HepG2 (cell line): ENCODE measurements around the gene FAM53C. TPM values are rescaled to one million over a fixed set of nuclear protein-coding genes. Genes with fewer than 3 reads are reported as not detected.

Experiments
- CBX1 ChIP-seq: IDR thresholded peaks from one replicate; pipeline ENCODE4 v1.6.1; 2016; ENCODE audit warnings: antibody characterized with exemption, low read depth
- DNMT1 ChIP-seq: sonication (generic); formaldehyde crosslinking; IDR thresholded peaks from 2 replicates; pipeline ENCODE4 v1.5.1; 2020; ENCODE audit warnings: mild to moderate bottlenecking, missing genetic modification reagents
- ELF1 ChIP-seq: sonication (generic); formaldehyde crosslinking; IDR thresholded peaks from 2 replicates; pipeline ENCODE4 v1.4.0; 2020; ENCODE audit warnings: missing genetic modification reagents
- ETV5 ChIP-seq: IDR thresholded peaks from 2 replicates; pipeline ENCODE4 v1.6.1; 2018; ENCODE audit warnings: missing biosample characterization, missing genetic modification reagents, inconsistent platforms, borderline replicate concordance
- FOXA3 ChIP-seq: IDR thresholded peaks from 2 replicates; pipeline ENCODE4 v1.6.1; 2016; ENCODE audit warnings: missing genetic modification reagents, missing compliant biosample characterization
- GZF1 ChIP-seq: sonication (generic); formaldehyde crosslinking; IDR thresholded peaks from 2 replicates; pipeline ENCODE4 v1.5.1; 2020; ENCODE audit warnings: mild to moderate bottlenecking, missing genetic modification reagents
- IKZF4 ChIP-seq: sonication (generic); formaldehyde crosslinking; IDR thresholded peaks from 2 replicates; pipeline ENCODE4 v1.5.1; 2020; ENCODE audit warnings: borderline replicate concordance, mild to moderate bottlenecking, low read depth, missing genetic modification reagents; ENCODE audit errors: not compliant biosample characterization
- MTA3 ChIP-seq: sonication (generic); formaldehyde crosslinking; IDR thresholded peaks from 2 replicates; pipeline ENCODE4 v1.4.0; 2020; ENCODE audit warnings: missing genetic modification reagents
- NCOA1 ChIP-seq: sonication (generic); formaldehyde crosslinking; IDR thresholded peaks from 2 replicates; pipeline ENCODE4 v1.9.0; 2021; ENCODE audit warnings: missing genetic modification reagents
- NFKB2 ChIP-seq: sonication (generic); formaldehyde crosslinking; IDR thresholded peaks from 2 replicates; pipeline ENCODE4 v1.4.0; 2020; ENCODE audit warnings: missing genetic modification reagents, borderline replicate concordance
- POGZ ChIP-seq: sonication (generic); formaldehyde crosslinking; IDR thresholded peaks from 2 replicates; pipeline ENCODE4 v1.4.0; 2020; ENCODE audit warnings: mild to moderate bottlenecking, missing genetic modification reagents
- PRPF4 ChIP-seq: fragments of 200-400 bp; formaldehyde crosslinking; IDR thresholded peaks from 2 replicates; pipeline ENCODE4 v1.6.1; 2016; ENCODE audit warnings: low read length, low read depth; ENCODE audit not compliant: poor library complexity, severe bottlenecking
- REST ChIP-seq, 2 experiments: IDR thresholded peaks; 2 replicates each; pipeline ENCODE4 v1.6.1; 2011 to 2012; ENCODE audit warnings: low read length in 2 of 2, borderline replicate concordance in 1 of 2, low read depth in 1 of 2, mild to moderate bottlenecking in 1 of 2, moderate library complexity in 1 of 2
- SIX4 ChIP-seq: sonication (generic); formaldehyde crosslinking; IDR thresholded peaks from 2 replicates; pipeline ENCODE4 v1.4.0; 2020; ENCODE audit warnings: missing genetic modification reagents
- SOX6 ChIP-seq, 2 experiments: fragments of 450-650 bp in 1 of 2; sonication (generic) in 1 of 2; formaldehyde crosslinking in 1 of 2; IDR thresholded peaks; 2 replicates each; pipeline versions ENCODE4 v1.4.0 to v1.6.1; 2017 to 2020; ENCODE audit warnings: antibody characterized with exemption in 1 of 2, mild to moderate bottlenecking in 1 of 2, missing genetic modification reagents in 1 of 2
- TEAD3 ChIP-seq: optimal IDR thresholded peaks from 2 replicates; pipeline ENCODE3; 2016; ENCODE audit warnings: borderline replicate concordance
- UBTF ChIP-seq: sonication (generic); formaldehyde crosslinking; IDR thresholded peaks from 2 replicates; pipeline ENCODE4 v1.4.0; 2020; ENCODE audit warnings: mild to moderate bottlenecking, missing genetic modification reagents
- ZNF354B ChIP-seq: sonication (generic); formaldehyde crosslinking; IDR thresholded peaks from 2 replicates; pipeline ENCODE4 v1.8.0; 2022; ENCODE audit warnings: mild to moderate bottlenecking, missing genetic modification reagents
- ZNF563 ChIP-seq: sonication (generic); formaldehyde crosslinking; IDR thresholded peaks from 2 replicates; pipeline ENCODE4 v1.8.0; 2022; ENCODE audit warnings: mild to moderate bottlenecking, moderate library complexity, missing genetic modification reagents
- ZNF614 ChIP-seq: IDR thresholded peaks from 2 replicates; pipeline ENCODE4 v1.6.1; 2018; ENCODE audit warnings: missing biosample characterization, missing genetic modification reagents, inconsistent platforms, borderline replicate concordance
- ZNF615 ChIP-seq: sonication (generic); formaldehyde crosslinking; IDR thresholded peaks from 2 replicates; pipeline ENCODE4 v1.5.0; 2020; ENCODE audit warnings: mild to moderate bottlenecking, missing genetic modification reagents, borderline replicate concordance
- ZSCAN22 ChIP-seq: sonication (generic); formaldehyde crosslinking; IDR thresholded peaks from 2 replicates; pipeline ENCODE4 v1.4.0; 2020; ENCODE audit warnings: mild to moderate bottlenecking, missing genetic modification reagents
- polyA plus RNA-seq, 8 experiments: library from polyadenylated mRNA; depleted of rRNA in 3 of 8; stranded (reverse) in 7 of 8; unstranded in 1 of 8; fragments of >200 nt; fragmentation: Illumina TruSeq in 4 of 8; extraction: Trizol in 4 of 8; gene quantifications; 2 replicates each; pipeline versions ENCODE4 v1.2.1 to v1.2.3, GENCODE V29; 2011 to 2016; ENCODE audit warnings: low read depth in 4 of 8, missing spikeins in 1 of 8, mixed read lengths in 1 of 8; ENCODE audit not compliant: insufficient read depth in 1 of 8
- total RNA-seq, 5 experiments: library from RNA; depleted of rRNA; stranded (reverse); fragments of >200 nt; fragmentation: Illumina TruSeq; extraction: Trizol; gene quantifications; 2 replicates each; pipeline ENCODE4 v1.2.3, GENCODE V29; 2016; ENCODE audit warnings: low read depth in 1 of 5
- TF ChIP-seq, protein P1 (sequence below): sonication (generic); formaldehyde crosslinking; IDR thresholded peaks from 2 replicates; pipeline ENCODE4 v1.4.0; 2020; ENCODE audit warnings: missing genetic modification reagents; ENCODE audit errors: not compliant biosample characterization

The FAM53C gene
- total and polyA plus RNA-seq, 2 of the 13 experiments (the other 11 are each of a cell fraction or from before 2014, with no cell fraction given): 26.9 to 30.1 TPM

- TF ChIP-seq NFKB2 (peak; percentile 47; the same call in 1 of the 2 replicates), ZNF614 (CRISPR knock-in tag) (peak; percentile 77; the same call in 1 of the 2 replicates), UBTF (CRISPR knock-in tag) (no peak), ZNF354B (CRISPR knock-in tag) (no peak), SIX4 (no peak), NCOA1 (CRISPR knock-in tag) (no peak), ZSCAN22 (CRISPR knock-in tag) (no peak), DNMT1 (no peak), POGZ (CRISPR knock-in tag) (peak; percentile 100), IKZF4 (CRISPR knock-in tag) (no peak), TEAD3 (no peak), MTA3 (CRISPR knock-in tag) (no peak), CBX1 (peak; percentile 88), ZNF615 (CRISPR knock-in tag) (no peak), ELF1 (peak; percentile 62; the same call in 1 of the 2 replicates), SOX6 (IDR thresholded peaks at IDR 0.05) (no peak), SOX6 (CRISPR knock-in tag; IDR thresholded peaks at IDR 0.05) (peak; percentile 43; the same call in 1 of the 2 replicates), GZF1 (CRISPR knock-in tag) (no peak), ETV5 (CRISPR knock-in tag) (peak; percentile 46; the same call in 1 of the 2 replicates), ZNF563 (CRISPR knock-in tag) (0 out of 2 replicates have a peak, but pooled peaks have one; percentile 1), REST (IDR thresholded peaks at IDR 0.05; ENCODE audit: borderline replicate concordance in 1 of 2, low read depth in 1 of 2, low read length in 2 of 2) (no peak), PRPF4 (no peak), FOXA3 (peak; percentile 67)
- TF ChIP-seq, protein P1, sequence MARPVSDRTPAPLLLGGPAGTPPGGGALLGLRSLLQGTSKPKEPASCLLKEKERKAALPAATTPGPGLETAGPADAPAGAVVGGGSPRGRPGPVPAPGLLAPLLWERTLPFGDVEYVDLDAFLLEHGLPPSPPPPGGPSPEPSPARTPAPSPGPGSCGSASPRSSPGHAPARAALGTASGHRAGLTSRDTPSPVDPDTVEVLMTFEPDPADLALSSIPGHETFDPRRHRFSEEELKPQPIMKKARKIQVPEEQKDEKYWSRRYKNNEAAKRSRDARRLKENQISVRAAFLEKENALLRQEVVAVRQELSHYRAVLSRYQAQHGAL (CRISPR knock-in tag): no peak
Observed at GRCh38 chr5:138352071-138352721, 14.1 kb downstream of the FAM53C start, which contains the start of gene KDM3B (continued).
